Bronchus fibroblast of lung (primary cell): ENCODE measurements around the gene LILRB2. TPM values are rescaled to one million over a fixed set of nuclear protein-coding genes. Genes with fewer than 3 reads are reported as not detected.

Experiments used
- total RNA-seq: library from RNA; depleted of rRNA; stranded (reverse); fragments of >200 nt; gene quantifications from 2 replicates; pipeline ENCODE4 v1.2.3, GENCODE V29; 2015

The LILRB2 gene
- not detected in 2 replicates for total RNA-seq

GRCh38 chr19:54281007-54281728 is at the start of gene LILRB2:
TSS of gene LILRB2 (minus strand) at chr19:54281110. CDS start at chr19:54280496, 614 bp downstream.

GRCh38 chr19:54312436-54313377 is 31.8 kb upstream of the LILRB2 start, which contains the start of gene LILRA5:
TSS of gene LILRA5 (minus strand) at chr19:54313166. CDS start at chr19:54313019, 147 bp downstream.

GRCh38 chr19:54257116-54257480 is 23.8 kb downstream of the LILRB2 start, which contains the start of gene LILRB5:
TSS of gene LILRB5 (minus strand) at chr19:54257273. CDS start at chr19:54257193, 80 bp downstream.

GRCh38 chr19:54242646-54243045 is 38.3 kb downstream of the LILRB2 start, which contains the start of gene LILRA6:
TSS of gene LILRA6 (minus strand) at chr19:54242790.

Other genes with a start within 250 kb of the LILRB2 start
- not detected in 2 replicates for gene VSTM1, start 217.2 kb downstream of the LILRB2 start, total RNA-seq
- not detected in 2 replicates for gene TARM1, start 199.7 kb downstream of the LILRB2 start, total RNA-seq
- gene OSCAR, start 180.3 kb downstream of the LILRB2 start, total RNA-seq: under 0.01 TPM in 1 of 2 replicates, not detected in the other
- gene NDUFA3, start 178.3 kb downstream of the LILRB2 start, total RNA-seq: 35.5 and 59.8 TPM in 2 replicates
- 21.9 and 22.0 TPM in 2 replicates for gene TFPT, start 165.5 kb downstream of the LILRB2 start, total RNA-seq
- gene PRPF31, start 165.4 kb downstream of the LILRB2 start, total RNA-seq: 72.0 and 83.4 TPM in 2 replicates
- 13.3 and 19.5 TPM in 2 replicates for gene CNOT3, start 143.3 kb downstream of the LILRB2 start, total RNA-seq
- gene LENG1, start 121.4 kb downstream of the LILRB2 start, total RNA-seq: 6.1 and 9.4 TPM in 2 replicates
- gene TMC4, start 108.0 kb downstream of the LILRB2 start, total RNA-seq: 0.17 and 0.45 TPM in 2 replicates
- gene MBOAT7, start 91.5 kb downstream of the LILRB2 start, total RNA-seq: 79.2 and 85.3 TPM in 2 replicates
- gene TSEN34, start 89.8 kb downstream of the LILRB2 start, total RNA-seq: 90.8 and 109 TPM in 2 replicates
- 2,612 and 2,869 TPM in 2 replicates for gene RPS9, start 80.3 kb downstream of the LILRB2 start, total RNA-seq
- gene LILRB3, start 58.1 kb downstream of the LILRB2 start, total RNA-seq: not detected in 2 replicates
- gene LILRA6, start 38.3 kb downstream of the LILRB2 start, total RNA-seq: not detected in 2 replicates
- gene LILRB5, start 23.8 kb downstream of the LILRB2 start, total RNA-seq: not detected in 2 replicates
- not detected in 2 replicates for gene LILRA5, start 32.1 kb upstream of the LILRB2 start, total RNA-seq
- not detected in 2 replicates for gene LILRA4, start 58.1 kb upstream of the LILRB2 start, total RNA-seq
- gene LAIR1, start 83.8 kb upstream of the LILRB2 start, total RNA-seq: not detected in 2 replicates
- not detected in 2 replicates for gene TTYH1, start 134.4 kb upstream of the LILRB2 start, total RNA-seq
- 30.9 and 31.1 TPM in 2 replicates for gene LENG8, start 168.1 kb upstream of the LILRB2 start, total RNA-seq
- 5.1 and 5.5 TPM in 2 replicates for gene LENG9, start 182.7 kb upstream of the LILRB2 start, total RNA-seq
- 26.5 and 30.4 TPM in 2 replicates for gene CDC42EP5, start 192.2 kb upstream of the LILRB2 start, total RNA-seq
- not detected in 2 replicates for gene LAIR2, start 221.7 kb upstream of the LILRB2 start, total RNA-seq